NCI-H2227 treated with DMSO at 0.1 percent for 48 hours (cell line): ENCODE data around the gene CACNA1C.
"Not testable (repeated sequence)": the region's sequence is repeated elsewhere in the genome, so short reads cannot be mapped to it uniquely, and the experiment has no call there.

Experiments used
- DNase-seq: peaks from one replicate; lab custom pipeline; 2025; lab: John Stamatoyannopoulos, UW

The CACNA1C gene

DNA sequence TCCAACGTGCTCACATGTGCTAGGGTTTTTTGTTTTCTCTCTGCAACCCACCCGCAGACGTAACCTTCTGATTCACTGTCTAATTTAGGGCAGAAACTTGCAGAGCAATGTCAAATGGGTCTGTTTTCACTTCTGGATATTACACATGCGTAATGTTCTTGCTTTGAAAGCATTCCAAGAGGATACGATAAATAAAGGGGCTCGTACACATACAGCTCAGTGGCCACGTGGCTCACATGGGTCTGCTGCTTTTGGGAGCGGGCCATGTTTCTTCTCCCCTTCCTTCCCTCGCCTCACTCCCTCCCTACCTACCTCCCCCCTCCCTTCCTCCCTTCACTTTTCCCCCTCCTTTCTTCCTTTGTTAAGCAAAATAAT, 23.4 kb downstream of the CACNA1C start:
- DNase-seq, result no peak

DNA sequence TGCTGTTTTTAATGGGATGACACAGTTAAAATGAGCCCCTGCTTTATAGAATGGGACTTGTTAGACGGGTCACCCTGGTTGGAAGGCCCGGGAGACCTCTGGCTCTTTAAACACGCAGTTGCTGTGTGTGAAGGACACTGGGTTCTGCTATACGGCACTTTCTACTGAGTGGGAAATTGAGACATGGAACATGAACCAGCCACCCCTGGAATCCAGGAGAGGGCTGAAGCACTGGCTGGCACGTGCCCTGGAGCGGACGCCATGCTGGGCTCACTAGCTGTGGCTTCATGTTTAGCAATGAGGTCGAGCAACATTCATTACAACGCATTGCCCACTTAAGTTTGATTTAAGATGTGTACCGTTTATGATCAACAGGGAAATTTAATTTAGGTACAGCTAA, 23.9 kb downstream of the CACNA1C start:
- no peak for DNase-seq

DNA sequence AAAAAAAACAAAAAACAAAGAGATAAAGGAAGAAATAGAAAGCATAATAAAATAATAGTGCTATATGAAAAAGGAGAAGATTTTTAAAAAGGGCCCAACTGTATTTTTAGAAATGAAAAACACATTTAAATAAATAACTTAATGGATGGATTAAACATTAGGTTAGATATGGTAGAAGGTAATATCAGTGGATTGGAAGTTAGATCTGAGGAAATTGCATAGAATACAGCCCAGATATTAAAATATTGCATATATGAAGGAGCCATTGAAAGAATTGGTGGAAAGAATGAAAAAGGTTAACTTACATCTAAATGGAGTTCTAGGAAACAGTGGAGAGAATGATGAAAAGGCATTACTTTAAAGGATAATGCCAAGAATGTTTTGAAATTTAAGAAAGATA, 27.8 kb downstream of the CACNA1C start:
- no peak for DNase-seq

DNA sequence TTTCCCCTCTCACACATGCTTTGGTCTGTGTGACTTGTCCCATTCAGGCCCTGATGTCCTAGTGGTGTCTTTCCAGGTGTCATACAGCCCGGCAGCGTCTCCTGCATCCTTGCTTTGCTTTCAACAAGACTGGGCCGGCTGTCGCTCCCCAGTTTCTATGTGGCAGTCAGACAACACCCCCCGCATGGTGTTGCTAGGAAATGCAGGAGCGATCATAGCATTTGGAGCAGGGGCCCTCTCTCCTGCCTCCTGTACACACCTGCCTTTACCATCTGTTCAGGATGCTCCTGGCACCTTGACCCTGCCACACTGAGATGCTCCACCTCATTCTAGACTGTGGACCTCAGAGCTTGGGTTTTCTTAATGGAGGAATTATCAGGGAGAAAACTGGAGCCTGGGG, 29.5 kb downstream of the CACNA1C start:
- DNase-seq, result no peak

DNA sequence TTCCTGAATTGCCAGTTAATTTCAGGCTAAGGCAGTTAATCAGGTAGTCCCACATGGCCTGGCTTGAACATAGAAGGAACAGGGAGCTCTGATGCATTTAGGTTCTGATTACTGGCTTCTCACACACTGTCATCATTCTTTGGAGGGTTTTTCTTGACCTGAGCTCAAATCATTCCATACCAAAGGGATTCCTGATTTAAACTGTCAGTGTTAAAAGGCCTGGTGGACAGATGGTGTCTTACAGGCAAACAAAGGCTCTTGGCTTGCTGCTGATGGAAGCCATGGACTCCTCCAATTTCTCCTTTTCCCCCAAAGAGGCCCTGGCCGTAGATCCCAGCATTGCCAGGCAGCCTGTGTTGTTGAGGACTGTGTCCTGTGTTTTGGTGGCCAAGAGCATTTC, 30.2 kb downstream of the CACNA1C start:
- DNase-seq, result no peak

DNA sequence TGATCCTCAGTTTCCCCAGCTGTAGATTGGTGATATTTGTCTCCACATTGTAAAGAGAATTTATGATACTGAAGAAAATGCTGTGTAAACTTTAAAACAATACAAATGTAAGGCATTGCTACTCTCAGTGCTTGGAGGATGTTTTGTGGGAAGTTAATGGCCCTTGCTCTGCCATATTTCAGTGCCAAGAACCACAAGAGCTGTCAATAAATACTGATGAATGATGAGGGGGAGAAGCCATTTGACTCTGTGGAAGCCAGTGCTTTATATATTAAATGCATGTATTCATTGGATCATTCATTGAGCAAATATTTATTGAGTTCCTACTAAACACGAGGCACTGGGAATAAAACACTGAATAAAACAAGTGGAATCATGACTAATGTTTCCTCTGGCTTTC, 30.8 kb downstream of the CACNA1C start:
- DNase-seq, result no peak

DNA sequence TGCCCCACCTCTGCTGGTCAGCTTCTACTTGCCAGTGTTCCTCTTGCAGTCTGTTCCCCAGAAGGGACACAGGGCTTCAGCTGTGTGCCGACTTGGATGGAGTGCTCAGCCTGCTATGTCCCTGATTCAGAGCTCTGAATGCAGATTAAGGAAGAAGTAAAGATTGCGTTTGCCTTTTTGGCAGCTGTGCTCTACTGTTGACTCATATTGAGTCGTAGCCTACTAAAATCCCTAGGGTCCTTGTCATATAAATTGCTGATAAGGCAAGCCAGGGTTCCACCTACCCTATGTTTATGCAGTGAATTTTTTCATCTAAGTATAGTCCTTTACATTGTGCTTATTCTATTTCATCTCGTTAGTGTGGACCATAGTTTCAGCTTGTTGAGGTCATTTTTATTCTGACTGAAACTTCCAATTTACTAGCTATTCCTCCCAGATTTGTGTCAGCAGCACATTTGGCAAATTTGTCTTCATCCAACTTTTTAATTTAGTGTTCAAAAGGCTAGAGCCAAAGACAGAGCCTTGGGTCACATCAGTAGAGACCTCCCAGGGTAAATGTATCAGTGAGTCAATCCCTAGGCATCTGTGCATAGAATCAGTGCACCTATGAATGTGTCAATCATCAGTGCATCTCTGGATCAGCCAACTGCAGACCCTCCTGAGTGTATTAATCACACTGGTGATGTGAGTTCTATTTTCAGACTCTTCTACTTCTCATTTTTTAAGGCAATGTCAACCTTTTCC, 31.9 kb downstream of the CACNA1C start:
- DNase-seq, result no peak

DNA sequence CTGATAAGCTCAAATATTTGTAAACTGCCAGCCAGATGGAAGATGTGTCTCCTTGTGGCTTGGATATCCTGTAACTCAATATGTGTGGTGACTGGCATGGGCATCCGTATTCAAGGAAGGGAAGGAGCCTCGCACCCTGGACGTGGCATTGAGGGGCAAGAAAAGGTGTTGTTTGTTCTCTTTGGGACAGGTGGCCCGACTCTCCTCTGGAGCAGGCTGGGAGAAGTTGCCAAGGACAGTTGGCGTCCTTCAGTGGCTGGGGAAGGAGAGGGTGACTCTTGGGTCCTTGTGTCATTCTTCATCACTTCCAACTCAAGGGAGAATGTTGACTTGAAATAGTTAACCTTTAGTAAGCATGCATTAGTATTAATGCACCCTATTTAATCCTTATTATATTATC, 39.6 kb downstream of the CACNA1C start:
- no peak for DNase-seq

DNA sequence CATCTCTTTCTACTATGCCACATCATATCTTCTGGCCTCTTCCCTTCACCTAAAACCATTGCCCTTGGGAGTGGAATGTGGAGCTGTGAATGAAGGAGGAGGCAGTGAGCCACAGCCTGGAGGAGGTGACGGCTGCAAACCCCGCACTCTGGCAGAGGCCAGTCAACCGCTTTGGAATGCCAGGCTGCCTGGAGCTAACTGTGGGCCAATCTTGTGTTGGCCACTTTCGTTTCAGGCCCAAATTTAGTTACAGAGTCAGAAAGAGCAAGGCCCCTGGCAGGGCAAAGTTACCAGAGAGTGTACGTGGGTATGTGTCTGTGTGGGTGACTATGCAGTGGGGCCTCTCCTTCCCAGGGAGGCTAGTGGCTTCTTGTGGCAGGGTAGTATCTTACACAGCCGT, 40.1 kb downstream of the CACNA1C start:
- DNase-seq, result no peak

DNA sequence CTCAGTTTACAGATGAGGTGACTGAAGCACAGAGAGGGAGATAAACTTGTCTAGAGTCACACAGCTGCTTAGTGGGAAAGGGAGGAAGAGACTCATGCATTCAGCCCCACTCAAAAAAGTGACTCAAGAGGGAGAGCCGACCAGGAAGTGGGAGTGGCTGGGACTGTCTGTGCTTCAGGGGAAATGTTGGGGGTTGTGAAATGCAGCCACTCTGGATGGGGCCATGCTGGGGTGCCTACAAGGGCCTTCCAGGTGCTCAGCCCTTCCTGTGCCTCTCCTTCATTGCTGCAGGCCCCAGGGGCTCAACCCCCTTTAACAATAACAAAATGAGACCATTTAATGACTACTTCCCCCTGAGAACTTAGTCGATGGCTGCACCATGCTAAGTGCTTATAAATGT, 41.8 kb downstream of the CACNA1C start:
- no peak for DNase-seq

DNA sequence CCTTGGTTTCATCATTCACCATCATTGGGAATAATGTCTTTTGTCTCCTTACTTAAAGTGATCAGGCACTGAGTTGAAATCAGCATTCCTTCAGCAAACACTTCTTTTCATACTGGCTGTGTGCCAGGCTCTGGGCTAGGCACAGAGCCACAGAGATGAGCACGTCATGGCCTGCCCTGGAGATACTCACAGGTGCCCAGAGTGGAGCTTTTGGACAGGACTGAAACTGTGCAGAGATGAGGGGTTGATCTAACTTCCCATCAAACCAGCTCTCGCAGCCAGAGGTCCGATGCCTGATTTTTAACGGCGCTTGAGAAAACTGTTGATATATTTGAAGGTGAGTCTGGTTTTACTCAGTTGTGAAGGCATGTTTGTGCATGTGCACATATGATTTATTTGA, 43.1 kb downstream of the CACNA1C start:
- no peak for DNase-seq

DNA sequence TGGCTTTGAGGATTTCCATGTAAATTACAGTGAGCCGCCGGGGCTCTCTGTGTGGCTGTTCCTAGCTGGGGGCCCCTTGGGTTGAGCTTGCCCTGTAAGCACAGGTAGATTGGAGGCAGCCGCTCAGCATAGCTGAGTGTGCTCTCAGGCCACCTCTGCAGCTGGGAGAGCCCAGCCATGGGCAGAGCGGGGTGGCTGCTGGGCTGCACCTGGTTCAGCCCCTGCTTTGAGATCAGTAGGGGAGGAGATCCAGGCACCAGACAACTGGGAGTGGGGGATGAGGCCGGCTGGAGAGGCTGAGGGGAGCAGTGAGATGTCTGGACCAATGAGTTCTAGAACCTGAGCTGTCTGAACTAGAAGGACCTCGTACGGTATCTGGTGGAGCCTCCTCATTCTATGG, 44.8 kb downstream of the CACNA1C start:
- no peak for DNase-seq

DNA sequence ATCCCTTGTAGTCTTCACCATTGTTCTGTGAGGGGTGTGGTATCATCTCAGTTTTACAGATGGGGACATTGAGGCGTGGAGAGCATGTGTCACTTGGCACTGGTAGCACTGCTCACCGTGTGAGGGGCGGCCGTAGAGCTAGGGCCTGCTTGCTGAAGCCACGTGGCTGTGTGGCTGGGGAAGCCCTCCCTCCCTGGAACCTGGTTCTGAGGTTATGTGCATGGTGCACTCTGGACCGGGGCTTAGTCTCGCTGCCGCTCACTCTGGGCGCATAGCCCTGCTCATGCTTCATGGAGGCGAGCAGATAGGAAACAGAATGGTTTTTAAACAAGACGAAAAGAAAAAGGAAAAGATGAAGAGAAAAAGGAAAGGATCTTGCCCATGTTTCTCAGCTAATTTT, 46.1 kb downstream of the CACNA1C start:
- no peak for DNase-seq

DNA sequence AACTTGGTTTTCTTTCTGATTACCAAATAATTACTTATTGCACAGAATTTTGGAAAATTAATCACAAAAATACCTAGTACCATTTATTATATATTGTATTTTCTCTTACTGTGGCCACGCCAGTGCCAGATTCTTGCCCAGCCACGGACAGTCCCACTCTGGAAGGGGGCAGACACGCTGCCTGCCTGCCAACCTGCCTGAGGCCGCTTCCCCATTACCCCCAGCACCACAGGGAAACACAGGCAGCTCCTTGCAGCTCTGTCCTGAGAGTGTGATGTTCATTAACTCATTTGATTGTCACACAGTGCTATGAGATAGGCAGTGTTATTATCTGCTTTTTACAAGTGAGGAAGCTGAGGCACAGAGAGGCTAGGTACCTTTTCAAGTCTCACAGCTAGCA, 46.8 kb downstream of the CACNA1C start:
- no peak for DNase-seq

DNA sequence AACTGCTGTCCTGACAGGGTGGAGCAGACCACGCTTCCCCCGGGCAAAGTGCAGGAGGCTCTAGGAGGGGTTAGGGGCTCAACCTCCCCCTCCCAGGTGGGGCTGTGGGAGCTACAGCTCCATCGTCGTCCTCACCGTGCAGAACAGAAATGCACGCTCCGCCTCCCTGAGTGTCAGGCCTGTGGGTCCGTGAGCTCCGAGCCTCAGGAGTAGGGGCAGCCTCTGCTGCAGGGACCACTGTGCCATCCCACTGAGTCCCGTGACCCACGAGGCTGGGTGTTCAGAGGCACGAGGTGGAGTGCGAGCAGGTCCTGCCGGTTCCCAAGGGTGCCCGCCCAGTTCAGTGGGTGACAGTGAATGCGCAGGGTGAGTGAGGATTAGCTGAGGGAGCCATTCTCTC, 48.6 kb downstream of the CACNA1C start:
- DNase-seq, result no peak

DNA sequence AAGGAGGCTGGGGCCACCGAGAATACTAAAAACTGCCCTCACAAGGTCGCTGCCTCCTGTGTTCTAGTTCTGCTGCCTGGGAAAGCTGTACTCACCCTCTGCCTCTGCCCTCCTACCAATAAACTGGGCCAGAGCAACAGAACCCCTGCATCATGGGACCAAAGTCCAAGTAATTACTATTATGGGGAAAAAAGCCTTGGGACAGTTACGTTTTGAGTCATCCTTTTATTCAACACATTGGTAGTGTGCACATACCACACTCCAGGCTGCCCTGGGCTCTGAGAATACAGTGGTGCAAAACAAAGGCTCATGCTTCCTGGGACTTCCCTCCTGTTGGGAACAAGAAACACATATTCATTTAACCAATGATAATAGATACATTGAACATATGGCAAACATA, 49.0 kb downstream of the CACNA1C start:
- DNase-seq, result no peak

DNA sequence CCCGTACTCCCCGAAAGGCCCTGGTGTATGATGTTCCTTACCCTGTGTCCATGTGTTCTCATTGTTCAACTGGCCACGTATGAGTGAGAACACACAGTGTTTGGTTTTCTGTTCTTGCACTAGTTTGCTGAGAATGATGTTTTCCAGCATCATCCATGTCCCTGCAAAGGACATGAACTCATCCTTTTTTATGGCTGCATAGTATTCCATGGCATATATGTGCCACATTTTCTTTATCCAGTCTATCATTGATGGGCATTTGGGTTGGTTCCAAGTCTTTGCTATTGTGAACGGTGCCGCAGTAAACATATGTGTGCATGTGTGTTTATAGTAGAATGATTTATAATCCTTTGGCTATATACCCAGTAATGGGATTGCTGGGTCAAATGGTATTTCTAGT, 49.9 kb downstream of the CACNA1C start:
- not testable (repeated sequence) for DNase-seq

DNA sequence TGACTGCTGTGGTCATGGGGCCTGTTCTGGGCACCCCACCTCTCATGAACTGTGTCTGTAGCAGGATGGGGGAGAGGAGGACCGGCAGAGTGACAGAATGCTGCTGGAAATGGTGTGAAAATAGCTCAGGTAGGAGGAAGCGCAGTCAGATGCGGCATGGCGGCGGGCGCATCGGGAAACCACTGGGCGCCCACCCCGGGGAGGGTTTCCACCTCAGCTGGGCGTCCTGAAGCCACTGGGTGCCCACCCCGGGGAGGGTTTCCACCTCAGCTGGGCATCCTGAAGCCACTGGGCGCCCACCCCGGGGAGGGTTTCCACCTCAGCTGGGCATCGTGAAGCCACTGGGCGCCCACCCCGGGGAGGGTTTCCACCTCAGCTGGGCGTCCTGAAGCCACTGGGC, 52.6 kb downstream of the CACNA1C start:
- not testable (repeated sequence) for DNase-seq

DNA sequence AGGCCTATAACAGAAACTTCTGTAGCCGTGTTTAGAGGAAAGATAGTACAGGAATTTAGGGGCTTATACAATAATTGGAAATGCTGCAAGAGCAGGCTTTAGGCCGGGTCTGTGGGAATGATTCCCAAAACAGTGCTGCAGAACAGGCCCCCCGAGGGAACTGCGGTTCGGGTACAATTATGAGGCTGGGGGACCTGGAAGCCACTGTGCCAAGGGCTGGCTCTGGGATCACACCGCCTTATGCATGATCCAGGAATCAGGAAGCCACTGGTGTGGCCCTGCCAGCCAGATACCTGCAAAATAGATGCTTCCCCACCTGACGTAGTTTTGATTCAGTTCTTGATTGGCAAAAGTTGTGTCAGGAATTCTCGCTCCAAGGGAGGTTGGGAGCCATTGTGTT, 55.4 kb downstream of the CACNA1C start:
- no peak for DNase-seq

DNA sequence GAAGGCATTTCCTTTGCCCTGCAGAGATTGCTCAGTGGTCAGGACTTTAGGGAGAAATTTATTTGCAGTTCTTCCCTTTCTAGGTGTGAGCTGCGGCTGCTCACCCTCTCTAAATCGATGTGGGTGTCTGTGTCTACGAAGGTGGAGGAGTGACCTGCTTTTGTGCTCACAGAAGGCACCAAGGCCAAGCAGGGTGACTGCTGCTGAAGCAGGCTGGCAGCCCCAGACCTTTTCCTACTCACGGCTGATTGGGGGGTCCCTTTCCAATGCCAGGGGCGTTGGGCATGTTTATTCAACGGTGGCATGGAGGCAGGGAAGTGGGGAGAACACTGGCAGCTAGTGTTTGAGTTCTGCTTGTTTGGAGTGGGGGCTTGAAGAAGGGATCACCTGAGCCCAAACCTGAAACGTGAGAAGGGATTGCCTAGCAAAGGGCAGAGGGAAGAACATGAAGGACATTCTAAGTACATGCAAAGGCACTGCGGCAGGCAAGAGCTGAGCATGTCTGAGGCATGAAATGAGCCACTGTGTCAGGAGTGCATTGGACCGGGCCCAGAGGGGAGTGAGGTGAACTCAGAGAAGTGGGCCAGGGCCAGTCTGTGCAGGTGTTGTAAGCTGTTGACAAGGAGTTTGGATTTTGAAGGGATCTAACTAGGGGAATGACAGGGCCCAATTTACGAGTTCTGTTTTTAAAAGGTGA, 56.3 kb downstream of the CACNA1C start:
- no peak for DNase-seq

DNA sequence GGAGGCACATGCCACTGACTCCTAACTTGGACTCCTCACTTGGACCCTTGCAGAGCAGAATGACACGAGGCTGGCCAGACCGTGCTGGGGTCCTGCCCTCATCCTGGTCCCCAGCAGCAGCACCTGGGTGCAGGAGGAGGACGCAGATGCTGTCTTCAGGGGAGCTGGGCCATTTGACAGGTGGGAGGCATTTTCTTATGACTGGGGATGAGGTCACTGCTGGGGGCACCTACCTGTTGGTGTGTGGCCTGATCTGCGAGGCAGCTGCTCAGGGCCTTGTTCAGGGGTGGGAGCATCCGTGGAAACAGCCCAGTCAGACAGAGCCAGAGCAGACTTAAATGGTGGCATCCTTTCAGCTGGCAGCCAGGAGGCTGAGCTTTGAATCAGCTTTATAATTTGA, 57.3 kb downstream of the CACNA1C start:
- no peak for DNase-seq

DNA sequence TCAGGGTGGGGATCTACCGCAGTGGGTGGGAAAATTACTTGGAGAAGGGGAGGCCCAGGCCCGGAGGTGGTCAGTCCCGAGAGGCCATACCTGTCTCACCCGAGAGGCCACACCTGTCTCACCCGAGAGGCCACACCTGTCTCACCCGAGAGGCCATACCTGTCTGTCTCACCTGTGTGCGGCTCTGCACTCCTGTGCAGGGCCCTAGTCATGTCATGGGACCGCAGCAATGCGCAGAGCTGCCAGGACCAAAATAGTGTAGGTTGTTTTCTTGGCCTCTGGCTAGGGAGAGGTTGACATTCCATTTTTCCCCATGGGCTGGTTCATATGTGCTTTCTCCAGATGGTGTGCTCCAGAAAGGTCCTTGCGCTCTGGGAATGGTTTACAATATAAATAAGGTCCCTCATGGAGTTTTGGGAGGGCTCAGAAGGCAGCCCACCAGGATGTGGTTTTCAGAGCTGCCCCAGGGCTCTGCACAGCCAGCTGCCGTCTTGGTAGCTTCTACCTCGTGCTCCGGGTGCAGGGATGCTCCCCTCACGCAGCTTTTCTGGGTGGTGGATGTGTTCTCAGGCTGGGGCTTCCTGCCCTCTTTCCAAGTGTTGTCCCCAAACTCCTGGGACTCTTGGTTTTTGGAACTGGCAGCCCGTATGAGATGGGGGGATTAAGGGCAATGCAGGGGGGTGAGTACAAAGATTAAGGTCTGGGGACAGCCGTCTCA, 58.2 kb downstream of the CACNA1C start:
- no peak for DNase-seq

DNA sequence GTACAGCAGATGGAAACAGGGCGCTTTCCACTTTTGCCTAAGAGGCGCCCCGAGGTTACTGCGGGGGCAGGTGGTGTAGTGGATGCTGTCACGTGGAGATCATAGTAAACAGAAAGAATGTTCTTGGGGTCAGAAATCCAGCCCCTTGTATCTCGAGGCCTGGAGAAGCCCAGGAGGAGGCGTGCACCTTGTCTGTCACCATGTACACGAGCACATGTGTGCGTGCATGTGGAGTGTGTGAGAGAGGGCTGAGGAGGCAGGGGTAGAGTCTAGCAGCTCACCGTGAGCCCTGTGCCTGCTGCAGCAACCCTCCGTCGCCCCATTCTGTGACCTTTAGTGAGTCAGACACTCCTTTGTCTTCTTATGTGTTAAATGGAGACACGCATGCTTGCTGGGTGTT, 59.0 kb downstream of the CACNA1C start:
- no peak for DNase-seq
